ENCODE data around the gene SYT7. TPM values are rescaled to one million over a fixed set of nuclear protein-coding genes. Genes with fewer than 3 reads are reported as not detected.

The SYT7 gene
- total and polyA plus RNA-seq, 2 of the 4 experiments (the other 2 are of a cell fraction) = under 0.01 to 0.19 TPM

- no peak overlapping the region for H3K14ac ChIP-seq (replicated peaks; ENCODE audit: low read depth, low read length)
- TF ChIP-seq CHD1 (IDR thresholded peaks at IDR 0.05; ENCODE audit: low read depth, low read length) (no peak), MAFK (IDR thresholded peaks at IDR 0.05; ENCODE audit: low read depth, low read length) (no peak), RFX5 (IDR thresholded peaks at IDR 0.05; ENCODE audit: low read depth, low read length) (no peak), MAZ (IDR thresholded peaks at IDR 0.05; ENCODE audit: borderline replicate concordance, low read depth, low read length) (peak; percentile 95), CTCF (conservative IDR thresholded peaks at IDR 0.05; ENCODE audit: low read depth, low read length) (peak; percentile 39), RAD21 (IDR thresholded peaks at IDR 0.05; ENCODE audit: low read length) (peak; percentile 5; the same call in 1 of the 2 replicates), RCOR1 (IDR thresholded peaks at IDR 0.05; ENCODE audit: insufficient replicate concordance, low read length) (peak; percentile 100), USF2 (IDR thresholded peaks at IDR 0.05; ENCODE audit: low read depth, low read length) (0 out of 2 replicates have a peak, but pooled peaks have one; percentile 4), SMC3 (IDR thresholded peaks at IDR 0.05; ENCODE audit: low read depth, low read length) (peak; percentile 34), CEBPB (IDR thresholded peaks at IDR 0.05; ENCODE audit: low read depth, low read length) (no peak), BHLHE40 (IDR thresholded peaks at IDR 0.05; ENCODE audit: low read depth, low read length) (no peak), MXI1 (IDR thresholded peaks at IDR 0.05; ENCODE audit: borderline replicate concordance, low read depth, low read length) (peak; percentile 100), NFE2L2 (IDR thresholded peaks at IDR 0.05; ENCODE audit: low read depth, low read length) (no peak)
- H3K4ac ChIP-seq (ENCODE audit: low read depth, low read length) = no peak overlapping the region
- peak overlapping the region; percentile 73 for H2AK9ac ChIP-seq (replicated peaks; ENCODE audit: low read depth, low read length, poor library complexity)
- dilution Hi-C loops (cut with HindIII; ENCODE audit: low sequenced_read_pairs, unreplicated experiment) = no loop called here
- POLR2A ChIA-PET (ENCODE audit: unreplicated experiment) = no interaction called here
- no TSS peak for BruUV-seq (replicated peaks)
- no peak overlapping the region for H3K56ac ChIP-seq (ENCODE audit: extremely low read depth, insufficient read depth, low read length)
- no peaks in the 10 kb centered on the region for H3K4me1 ChIP-seq (ENCODE audit: control insufficient read depth, insufficient read depth, low read length)
- no peak overlapping the region for H3K4me3 ChIP-seq (ENCODE audit: insufficient read depth, low read depth, low read length)
- no peak overlapping the region for H4K8ac ChIP-seq (ENCODE audit: low read depth in 2 of 2, low read length in 2 of 2)
- no peaks in the 10 kb centered on the region for H3K36me3 ChIP-seq (ENCODE audit: control insufficient read depth, insufficient read depth, low read length)
- no peak overlapping the region for H3K27ac ChIP-seq (ENCODE audit: insufficient read depth, low read length)
- H3K79me1 ChIP-seq (ENCODE audit: low read depth in 1 of 2, low read length in 2 of 2) = no peaks in the 10 kb centered on the region
- WGBS, 2 experiments (ENCODE audit: extremely low coverage in 2 of 2, insufficient read length in 1 of 2) = 1% methylated on average over 23 of the region's 46 CpGs; no CpG with 5 or more reads in 1 of the 2 experiments
- DNase-seq (peak; percentile 73), ATAC-seq (ENCODE audit: low read depth) (peak; percentile 99)
- H3K9me1 ChIP-seq (ENCODE audit: insufficient read depth, low read length) = no peaks in the 10 kb centered on the region
- no peak overlapping the region for H3K9ac ChIP-seq (ENCODE audit: low read depth, low read length)
- no peaks in the 10 kb centered on the region for H3K9me3 ChIP-seq (ENCODE audit: control insufficient read depth, insufficient read depth, low read length)
- H4K91ac ChIP-seq (ENCODE audit: insufficient read depth, low read depth, low read length) = no peak overlapping the region
- CTCF ChIA-PET = no interaction called here
- H4K20me1 ChIP-seq (ENCODE audit: insufficient read depth, low read length) = peaks cover 6% of the 10 kb centered on the region; the same call in 1 of the 2 replicates
- H2BK20ac ChIP-seq (ENCODE audit: low read depth, low read length) = no peak overlapping the region
- H2BK15ac ChIP-seq (ENCODE audit: low read depth, low read length) = no peak overlapping the region
- no peak overlapping the region for H2BK5ac ChIP-seq (ENCODE audit: low read depth, low read length, poor library complexity, severe bottlenecking)
- no peak overlapping the region for H3K23ac ChIP-seq (ENCODE audit: low read depth, low read length)
- intact Hi-C loops (cut with micrococcal nuclease) = no loop called here
- H4K5ac ChIP-seq (ENCODE audit: low read depth, low read length) = no peak overlapping the region
- H2AFZ ChIP-seq (replicated peaks; ENCODE audit: low read length, poor library complexity) = peak overlapping the region; percentile 83
- H2AK5ac ChIP-seq (ENCODE audit: low read depth, low read length) = no peak overlapping the region
- no peak overlapping the region for H3K18ac ChIP-seq (ENCODE audit: low read depth, low read length)
- H3K27me3 ChIP-seq (ENCODE audit: control insufficient read depth, insufficient read depth, low read length) = peaks cover 70% of the 10 kb centered on the region
- H2BK120ac ChIP-seq (ENCODE audit: low read depth, low read length) = no peak overlapping the region
- in situ Hi-C loops (cut with MboI; ENCODE audit: low sequenced_read_pairs) = no loop called here
- H3K4me2 ChIP-seq (ENCODE audit: low read depth, low read length) = peak overlapping the region; percentile 54
These were observed 13.4 kb downstream of the SYT7 start for GRCh38 chr11:61567286-61568061.

All from IMR-90 (cell line).